GM19240 (cell line): ENCODE data around the gene PROSER2.

Experiments
- DNase-seq: peaks from one replicate; pipeline ENCODE4 v3.0.0; 2011; ENCODE audit warnings: low spot score; ENCODE audit not compliant: insufficient read length

The PROSER2 gene, protein sequence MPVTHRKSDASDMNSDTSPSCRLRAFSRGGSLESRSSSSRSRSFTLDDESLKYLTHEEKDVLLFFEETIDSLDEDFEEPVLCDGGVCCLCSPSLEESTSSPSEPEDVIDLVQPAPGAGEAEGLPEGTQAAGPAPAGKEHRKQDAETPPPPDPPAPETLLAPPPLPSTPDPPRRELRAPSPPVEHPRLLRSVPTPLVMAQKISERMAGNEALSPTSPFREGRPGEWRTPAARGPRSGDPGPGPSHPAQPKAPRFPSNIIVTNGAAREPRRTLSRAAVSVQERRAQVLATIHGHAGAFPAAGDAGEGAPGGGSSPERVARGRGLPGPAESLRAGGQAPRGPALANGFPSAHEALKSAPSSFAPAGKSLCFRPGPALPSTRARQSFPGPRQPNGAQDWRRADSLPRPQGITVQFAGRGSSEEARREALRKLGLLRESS

GRCh38 chr10:11823122-11823988 lies at the start of gene PROSER2:
Gene PROSER2, plus strand, starts transcription at chr10:11823356. Its CDS starts 28,722 bp downstream, at chr10:11852078.
- DNase-seq: no peak

GRCh38 chr10:11773761-11774441 lies 49.3 kb upstream of the PROSER2 start:
- no peak for DNase-seq

DNA sequence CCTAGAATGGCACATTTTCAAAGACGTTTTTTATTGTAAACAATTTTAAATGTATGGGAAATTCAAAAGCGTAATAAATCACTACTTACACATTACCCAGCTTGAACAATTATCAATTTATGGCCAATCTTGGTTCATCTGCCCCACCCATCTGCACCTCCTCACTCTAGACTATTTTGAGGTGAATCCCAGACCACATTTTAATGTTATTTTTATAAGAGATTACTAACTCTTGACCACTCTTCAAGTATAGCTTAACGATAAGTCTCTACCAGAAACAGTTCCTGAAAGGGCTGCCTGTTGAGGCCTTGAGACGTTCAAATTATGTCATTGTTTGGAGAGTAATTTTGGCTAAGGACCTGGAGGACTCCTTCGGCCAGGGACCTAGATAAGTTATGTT lies 47.7 kb upstream of the PROSER2 start:
- no peak for DNase-seq

GRCh38 chr10:11776080-11776479 lies 47.1 kb upstream of the PROSER2 start:
- DNase-seq: no peak

DNA sequence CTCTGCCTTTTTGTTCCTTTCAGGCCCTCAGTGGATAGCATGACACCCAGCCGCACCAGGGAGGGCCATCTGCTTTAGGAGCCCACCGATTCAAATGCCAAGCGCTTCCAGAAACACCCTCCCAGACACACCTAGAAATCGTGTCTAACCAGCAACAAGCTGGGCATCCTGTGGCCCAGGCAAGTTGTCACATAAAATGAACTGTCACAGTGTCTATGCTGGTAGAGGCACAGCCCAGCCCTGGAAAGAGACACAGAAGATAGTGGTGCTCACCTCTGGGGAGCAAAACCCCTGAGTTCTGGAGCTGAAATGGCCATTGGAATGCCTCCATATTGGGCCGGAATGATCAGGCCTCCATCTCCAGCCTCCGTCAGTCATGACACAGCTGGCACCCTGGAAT lies 42.0 kb upstream of the PROSER2 start:
- DNase-seq: no peak

GRCh38 chr10:11782793-11783557 lies 40.2 kb upstream of the PROSER2 start:
- peak; percentile 58 for DNase-seq

GRCh38 chr10:11783558-11783865 lies 39.6 kb upstream of the PROSER2 start:
- no peak for DNase-seq

- no peak for DNase-seq
These were observed 35.8 kb upstream of the PROSER2 start for GRCh38 chr10:11787374-11787773.

- no peak for DNase-seq
These were observed 35.3 kb upstream of the PROSER2 start for GRCh38 chr10:11787846-11788245.

- DNase-seq: no peak
These were observed 33.9 kb upstream of the PROSER2 start for GRCh38 chr10:11789306-11789705.

GRCh38 chr10:11789956-11790355 lies 33.2 kb upstream of the PROSER2 start:
- no peak for DNase-seq

DNA sequence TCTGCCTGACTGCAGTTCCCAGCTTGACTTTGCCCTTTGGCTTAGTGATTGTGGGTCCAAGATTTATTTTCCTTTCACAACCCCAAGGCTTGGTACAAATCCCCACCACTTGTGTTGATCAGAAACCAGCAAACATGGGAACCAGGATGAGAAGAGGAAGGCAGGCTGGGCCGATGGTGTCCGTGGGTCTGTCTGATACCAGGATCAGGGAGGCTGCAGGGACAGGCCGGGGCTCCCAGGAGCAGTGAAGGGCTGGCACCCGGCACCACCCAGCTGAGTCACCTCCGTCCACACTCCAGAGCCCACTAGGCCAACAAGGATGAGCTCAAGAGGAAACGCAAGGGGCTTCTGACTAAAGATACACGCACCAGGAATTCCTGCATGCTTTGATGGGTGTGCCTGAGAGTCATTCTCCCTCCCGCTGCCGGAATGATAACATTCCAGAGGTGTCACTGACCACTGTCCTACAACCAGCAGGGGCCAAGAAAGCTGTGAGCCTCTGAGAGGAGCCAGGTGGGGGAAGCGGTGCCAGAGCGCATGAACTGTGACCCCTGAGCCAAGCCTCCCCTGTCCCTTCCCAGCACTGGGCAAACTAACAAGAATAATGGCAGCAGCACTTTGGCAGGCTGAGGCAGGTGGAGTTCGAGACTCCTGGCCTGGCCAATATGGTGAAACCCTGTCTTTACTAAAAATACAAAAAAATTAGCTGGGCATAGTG lies 29.2 kb upstream of the PROSER2 start:
- DNase-seq: no peak

- DNase-seq: no peak
These were observed 28.6 kb upstream of the PROSER2 start for GRCh38 chr10:11794566-11794965.

GRCh38 chr10:11795101-11795920 lies 27.8 kb upstream of the PROSER2 start:
- DNase-seq: no peak

DNA sequence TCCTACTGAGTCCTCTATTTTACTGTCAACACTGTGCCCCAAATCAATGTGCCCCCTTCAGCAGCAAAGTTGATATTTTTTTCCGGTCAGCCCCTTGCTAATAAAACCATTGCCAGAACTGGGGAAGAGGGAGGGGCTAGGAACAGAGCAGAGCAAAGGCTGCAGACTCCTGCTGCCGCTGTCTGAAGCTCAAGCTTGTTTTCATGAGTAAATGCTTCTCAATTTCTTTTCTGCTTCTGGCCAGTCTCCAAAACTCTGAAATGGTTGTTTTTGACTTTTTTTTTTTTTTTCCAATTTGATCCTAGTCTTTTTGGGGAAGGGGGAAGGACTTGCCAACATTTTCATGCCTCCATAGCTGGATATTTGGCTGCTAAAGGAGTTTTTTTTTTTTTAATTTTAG lies 26.7 kb upstream of the PROSER2 start:
- DNase-seq: no peak

DNA sequence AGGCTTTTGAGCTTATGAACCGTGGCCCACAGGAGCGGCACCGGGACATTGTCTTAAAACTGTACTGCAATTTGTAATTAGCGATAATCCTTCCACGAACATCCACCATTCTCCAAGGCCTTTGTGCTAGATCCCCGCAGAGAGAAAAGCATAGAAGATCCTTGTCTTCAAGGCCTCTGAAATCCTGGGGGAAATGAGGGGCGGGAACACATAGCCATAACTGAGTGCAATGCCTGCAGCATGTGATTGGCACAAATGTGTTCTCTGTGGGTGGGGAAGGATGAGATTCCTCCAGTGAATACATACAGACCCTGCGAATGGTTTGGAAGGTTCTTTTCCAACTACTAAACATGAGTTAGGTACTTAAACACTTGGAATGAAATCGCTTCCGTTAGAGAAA lies 25.9 kb upstream of the PROSER2 start:
- no peak for DNase-seq

- DNase-seq: no peak
These were observed 25.1 kb upstream of the PROSER2 start for GRCh38 chr10:11797847-11798633.

DNA sequence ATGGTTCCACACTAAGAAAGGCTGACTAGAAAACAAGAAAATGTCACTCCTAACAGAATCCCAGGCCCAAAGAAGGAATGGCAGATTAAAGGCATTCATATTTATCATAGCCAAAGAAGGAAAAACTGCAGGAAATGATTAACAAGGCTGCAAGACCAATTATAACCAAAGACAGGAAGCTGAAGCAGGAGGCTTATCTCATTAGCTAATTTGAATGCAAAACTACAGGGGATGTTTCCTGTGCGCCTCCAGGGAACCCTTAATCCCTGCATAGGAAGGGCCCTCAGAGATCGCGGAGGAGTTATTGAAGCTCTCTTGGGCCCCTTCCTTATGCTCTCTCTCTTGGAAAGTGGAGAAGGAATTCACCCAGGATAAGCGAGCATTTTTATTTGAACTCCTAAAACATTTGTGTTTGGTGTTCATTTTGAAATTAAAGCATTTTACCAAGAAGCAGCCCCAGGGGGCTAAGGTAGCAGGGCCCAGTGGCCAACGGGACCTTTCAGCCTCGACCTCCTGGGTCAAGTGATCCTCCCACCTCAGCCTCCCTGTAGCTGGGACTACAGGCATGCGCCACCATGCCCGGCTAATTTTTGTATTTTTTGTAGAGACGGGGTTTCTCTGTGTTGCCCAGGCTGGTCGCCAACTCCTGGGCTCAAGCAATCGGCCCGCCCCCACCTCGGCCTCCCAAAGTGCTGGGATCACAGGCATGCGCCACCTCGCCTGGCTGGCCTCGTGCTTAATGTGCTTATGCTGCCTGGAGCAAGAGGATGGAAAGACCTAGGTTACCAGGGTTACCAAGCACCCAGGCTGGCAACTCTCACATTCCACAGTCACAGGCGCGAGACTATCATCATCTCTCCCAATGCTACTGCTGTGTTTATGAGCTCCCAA lies 24.1 kb upstream of the PROSER2 start:
- DNase-seq: no peak
